GM19438 (cell line): ENCODE results near the gene SCLY.

Source experiments
- ATAC-seq: cut with Tn5 transposase; IDR thresholded peaks from one replicate; pipeline ENCODE4 v1.9.1; 2021; ENCODE audit warnings: low read depth; ENCODE audit not compliant: unreplicated experiment

SCLY gene

GRCh38 chr2:238136820-238137537 is 76.2 kb downstream of the SCLY start:
- no peak for ATAC-seq

- no peak for ATAC-seq
Observed at GRCh38 chr2:238137885-238138284, 77.1 kb downstream of the SCLY start.

- ATAC-seq: no peak
Observed at GRCh38 chr2:238138331-238139195, 77.8 kb downstream of the SCLY start, which contains the start of gene KLHL30. TSS of gene KLHL30 (plus strand) at chr2:238138668. CDS start at chr2:238140755, 2,087 bp downstream.

- ATAC-seq: no peak
Observed at GRCh38 chr2:238139196-238140039, 78.6 kb downstream of the SCLY start.

GRCh38 chr2:238140040-238140439 is 79.2 kb downstream of the SCLY start:
- no peak for ATAC-seq

- no peak for ATAC-seq
Observed at GRCh38 chr2:238140721-238141540, 80.1 kb downstream of the SCLY start.

- no peak for ATAC-seq
Observed at GRCh38 chr2:238141541-238142318, 80.9 kb downstream of the SCLY start.

- ATAC-seq: no peak
Observed at GRCh38 chr2:238142382-238143205, 81.8 kb downstream of the SCLY start.

GRCh38 chr2:238143239-238143951 is 82.6 kb downstream of the SCLY start:
- no peak for ATAC-seq

- ATAC-seq: no peak
Observed at GRCh38 chr2:238144262-238144661, 83.5 kb downstream of the SCLY start.

- ATAC-seq: no peak
Observed at GRCh38 chr2:238145046-238145445, 84.2 kb downstream of the SCLY start.

GRCh38 chr2:238145851-238146250 is 85.0 kb downstream of the SCLY start:
- ATAC-seq: no peak

GRCh38 chr2:238146884-238147544 is 86.2 kb downstream of the SCLY start:
- ATAC-seq: no peak

GRCh38 chr2:238148981-238149380 is 88.2 kb downstream of the SCLY start:
- no peak for ATAC-seq
